ENCODE results near the gene SPANXN1. TPM values are rescaled to one million over a fixed set of nuclear protein-coding genes. Genes with fewer than 3 reads are reported as not detected.

Gene SPANXN1
- total RNA-seq = not detected in 2 replicates

GRCh38 chrX:145247203-145247602, at the start of gene SPANXN1:
TSS of gene SPANXN1 (plus strand) at chrX:145247503. CDS start at chrX:145247587, 84 bp downstream.

Data from cardiac atrium fibroblast (primary cell).